ENCODE results near the gene DNAH9.

The DNAH9 gene

DNA sequence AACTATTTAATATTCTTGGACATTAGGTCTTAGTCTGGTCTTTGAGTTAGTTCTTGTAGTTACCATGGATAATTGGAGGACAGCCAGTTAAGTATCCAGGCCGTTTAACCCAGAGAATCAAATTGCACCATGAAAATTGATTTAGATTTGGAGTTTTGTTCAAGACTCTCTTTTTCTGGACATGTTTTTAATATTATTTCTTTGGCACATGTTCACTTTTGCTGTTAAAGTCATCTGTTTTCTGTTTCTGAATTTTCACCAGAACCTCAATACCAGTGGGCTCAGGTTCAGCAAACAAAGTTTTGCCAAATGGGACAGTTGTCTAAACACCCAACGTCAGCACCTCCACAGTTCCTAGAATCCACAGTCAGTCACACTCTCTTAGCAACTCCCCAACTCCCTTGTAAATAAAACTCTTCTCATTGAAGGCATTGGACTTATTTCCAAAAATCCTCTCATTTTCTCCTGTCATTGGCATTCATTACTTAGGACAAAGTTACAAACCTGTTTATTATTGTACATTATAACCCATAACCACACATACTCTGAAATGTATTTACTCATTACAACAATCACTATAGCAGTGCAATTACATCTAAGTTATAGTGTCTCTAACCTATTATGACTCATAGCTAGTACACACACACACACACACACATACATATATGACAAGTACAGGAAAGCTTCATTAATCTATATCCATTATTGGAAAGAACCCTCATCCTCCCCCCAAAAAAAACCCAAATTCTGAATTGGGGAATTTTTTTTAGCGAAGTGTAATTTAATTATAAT, 33.5 kb upstream of the DNAH9 start:
- Histone ChIP-seq H3K4me2 (ENCODE audit: low read length) (no peak overlapping the region), H3K27me3 (ENCODE audit: low read depth, low read length) (no peaks in the 10 kb centered on the region), H3K27ac (ENCODE audit: low read length) (no peak overlapping the region), H2AFZ (ENCODE audit: low read depth, low read length) (no peak overlapping the region), H4K20me1 (ENCODE audit: insufficient read depth, low read length) (no peaks in the 10 kb centered on the region), H3K9me3 (ENCODE audit: insufficient read depth, low read length) (no peaks in the 10 kb centered on the region), H3K4me1 (ENCODE audit: low read length) (no peaks in the 10 kb centered on the region), H3K79me2 (ENCODE audit: low read length) (no peaks in the 10 kb centered on the region), H3K36me3 (replicated peaks; ENCODE audit: low read depth, low read length) (no peaks in the 10 kb centered on the region), H3K4me3 (ENCODE audit: low read length) (no peak overlapping the region), H3K9ac (ENCODE audit: low read length) (no peak overlapping the region)
- no peak for TF ChIP-seq EZH2phosphoT487 (IDR thresholded peaks at IDR 0.05; ENCODE audit: low read depth)
- TF ChIP-seq, protein P1, sequence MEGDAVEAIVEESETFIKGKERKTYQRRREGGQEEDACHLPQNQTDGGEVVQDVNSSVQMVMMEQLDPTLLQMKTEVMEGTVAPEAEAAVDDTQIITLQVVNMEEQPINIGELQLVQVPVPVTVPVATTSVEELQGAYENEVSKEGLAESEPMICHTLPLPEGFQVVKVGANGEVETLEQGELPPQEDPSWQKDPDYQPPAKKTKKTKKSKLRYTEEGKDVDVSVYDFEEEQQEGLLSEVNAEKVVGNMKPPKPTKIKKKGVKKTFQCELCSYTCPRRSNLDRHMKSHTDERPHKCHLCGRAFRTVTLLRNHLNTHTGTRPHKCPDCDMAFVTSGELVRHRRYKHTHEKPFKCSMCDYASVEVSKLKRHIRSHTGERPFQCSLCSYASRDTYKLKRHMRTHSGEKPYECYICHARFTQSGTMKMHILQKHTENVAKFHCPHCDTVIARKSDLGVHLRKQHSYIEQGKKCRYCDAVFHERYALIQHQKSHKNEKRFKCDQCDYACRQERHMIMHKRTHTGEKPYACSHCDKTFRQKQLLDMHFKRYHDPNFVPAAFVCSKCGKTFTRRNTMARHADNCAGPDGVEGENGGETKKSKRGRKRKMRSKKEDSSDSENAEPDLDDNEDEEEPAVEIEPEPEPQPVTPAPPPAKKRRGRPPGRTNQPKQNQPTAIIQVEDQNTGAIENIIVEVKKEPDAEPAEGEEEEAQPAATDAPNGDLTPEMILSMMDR (IDR thresholded peaks at IDR 0.05; ENCODE audit: low read depth, low read length) = no peak

DNA sequence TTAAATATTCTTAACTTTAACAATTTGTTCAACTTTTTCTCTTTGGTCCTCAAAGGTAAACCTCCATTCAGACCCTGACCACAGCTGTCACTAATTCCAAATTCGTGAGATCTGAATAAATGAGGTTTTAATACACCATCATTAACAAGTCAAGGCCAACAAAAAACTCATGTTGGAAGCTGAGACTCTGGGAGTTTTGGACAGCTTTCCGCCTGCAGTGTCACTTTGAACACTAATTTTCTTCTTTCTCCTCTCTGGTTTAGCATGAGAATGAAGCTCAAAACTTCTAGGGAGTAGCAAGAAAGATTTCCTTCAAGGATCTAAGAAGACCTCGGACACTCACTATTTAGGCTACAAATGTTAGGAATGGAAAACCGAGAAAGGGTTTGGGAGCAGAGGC, 32.7 kb upstream of the DNAH9 start:
- no peak for TF ChIP-seq EZH2phosphoT487 (IDR thresholded peaks at IDR 0.05; ENCODE audit: low read depth)
- TF ChIP-seq, protein P1 (IDR thresholded peaks at IDR 0.05; ENCODE audit: low read depth, low read length) = no peak
- no peaks in the 10 kb centered on the region for H3K9me3 ChIP-seq (ENCODE audit: insufficient read depth, low read length)
- H2AFZ ChIP-seq (ENCODE audit: low read depth, low read length) = no peak overlapping the region
- no peak overlapping the region for H3K9ac ChIP-seq (ENCODE audit: low read length)
- no peaks in the 10 kb centered on the region for H4K20me1 ChIP-seq (ENCODE audit: insufficient read depth, low read length)
- H3K27ac ChIP-seq (ENCODE audit: low read length) = no peak overlapping the region
- no peaks in the 10 kb centered on the region for H3K27me3 ChIP-seq (ENCODE audit: low read depth, low read length)
- H3K36me3 ChIP-seq (replicated peaks; ENCODE audit: low read depth, low read length) = no peaks in the 10 kb centered on the region
- H3K4me1 ChIP-seq (ENCODE audit: low read length) = no peaks in the 10 kb centered on the region
- H3K4me3 ChIP-seq (ENCODE audit: low read length) = no peak overlapping the region
- H3K79me2 ChIP-seq (ENCODE audit: low read length) = no peaks in the 10 kb centered on the region
- no peak overlapping the region for H3K4me2 ChIP-seq (ENCODE audit: low read length)

DNA sequence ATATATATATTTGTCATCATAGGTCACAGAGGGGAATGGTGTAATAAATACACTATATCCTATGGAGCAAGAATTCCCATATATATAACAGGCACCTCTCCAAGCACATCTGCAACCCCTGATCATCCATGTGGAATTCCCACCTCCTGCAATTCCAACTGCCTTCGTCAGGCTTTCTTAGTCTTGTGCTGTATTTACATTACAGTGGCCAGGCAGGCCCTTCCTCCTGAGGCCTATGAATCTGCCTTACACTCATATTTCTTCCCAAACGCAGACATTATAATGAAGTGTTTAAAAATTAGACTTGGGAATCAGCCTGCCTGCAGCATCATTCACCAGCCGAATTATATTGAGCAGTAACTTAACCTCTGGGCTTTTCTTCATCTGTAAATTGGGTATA, 19.3 kb upstream of the DNAH9 start:
- no peaks in the 10 kb centered on the region for H3K9me3 ChIP-seq (ENCODE audit: insufficient read depth, low read length)
- no peak overlapping the region for H2AFZ ChIP-seq (ENCODE audit: low read depth, low read length)
- no peak overlapping the region for H3K4me3 ChIP-seq (ENCODE audit: low read length)

DNA sequence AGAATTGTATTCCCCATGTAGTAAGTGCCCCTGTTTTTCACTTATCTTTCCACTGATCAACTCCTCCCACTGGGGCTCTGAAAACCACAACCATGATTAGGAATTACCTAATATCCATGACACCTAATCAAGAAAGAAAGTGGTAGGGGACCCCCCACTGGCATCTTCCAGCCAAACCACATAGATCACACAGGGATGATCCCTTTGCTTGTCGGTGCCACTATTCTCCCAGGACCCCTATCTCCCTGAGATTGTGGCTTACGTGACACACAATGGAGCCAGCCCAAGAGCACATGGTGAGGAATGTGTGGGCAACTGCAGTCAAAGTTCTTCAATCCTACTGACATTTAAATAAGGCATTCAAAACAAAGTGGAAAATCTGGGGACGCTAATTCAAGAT, 17.6 kb upstream of the DNAH9 start:
- TF ChIP-seq, protein P1 (IDR thresholded peaks at IDR 0.05; ENCODE audit: low read depth, low read length) = no peak
- no peak for TF ChIP-seq EZH2phosphoT487 (IDR thresholded peaks at IDR 0.05; ENCODE audit: low read depth)
- H4K20me1 ChIP-seq (ENCODE audit: insufficient read depth, low read length) = no peaks in the 10 kb centered on the region
- H3K27ac ChIP-seq (ENCODE audit: low read length) = no peak overlapping the region
- no peaks in the 10 kb centered on the region for H3K36me3 ChIP-seq (replicated peaks; ENCODE audit: low read depth, low read length)
- no peaks in the 10 kb centered on the region for H3K27me3 ChIP-seq (ENCODE audit: low read depth, low read length)
- H3K9ac ChIP-seq (ENCODE audit: low read length) = no peak overlapping the region
- no peak overlapping the region for H2AFZ ChIP-seq (ENCODE audit: low read depth, low read length)
- no peak overlapping the region for H3K4me2 ChIP-seq (ENCODE audit: low read length)
- H3K4me3 ChIP-seq (ENCODE audit: low read length) = no peak overlapping the region
- no peaks in the 10 kb centered on the region for H3K9me3 ChIP-seq (ENCODE audit: insufficient read depth, low read length)
- H3K4me1 ChIP-seq (ENCODE audit: low read length) = no peaks in the 10 kb centered on the region
- H3K79me2 ChIP-seq (ENCODE audit: low read length) = no peaks in the 10 kb centered on the region

More for the DNA sequence above, 19.3 kb upstream of the DNAH9 start:
- H3K9ac ChIP-seq (ENCODE audit: low read length) = no peak overlapping the region
- TF ChIP-seq, protein P1 (IDR thresholded peaks at IDR 0.05; ENCODE audit: low read depth, low read length) = no peak
- no peak for TF ChIP-seq EZH2phosphoT487 (IDR thresholded peaks at IDR 0.05; ENCODE audit: low read depth)
- H3K4me1 ChIP-seq (ENCODE audit: low read length) = no peaks in the 10 kb centered on the region
- H3K27ac ChIP-seq (ENCODE audit: low read length) = no peak overlapping the region
- H3K4me2 ChIP-seq (ENCODE audit: low read length) = no peak overlapping the region
- H3K27me3 ChIP-seq (ENCODE audit: low read depth, low read length) = no peaks in the 10 kb centered on the region
- H4K20me1 ChIP-seq (ENCODE audit: insufficient read depth, low read length) = no peaks in the 10 kb centered on the region
- no peaks in the 10 kb centered on the region for H3K36me3 ChIP-seq (replicated peaks; ENCODE audit: low read depth, low read length)
- H3K79me2 ChIP-seq (ENCODE audit: low read length) = no peaks in the 10 kb centered on the region

All from OCI-LY3 (cell line).